ENCODE measurements around the gene NDUFV3. TPM values are rescaled to one million over a fixed set of nuclear protein-coding genes. Genes with fewer than 3 reads are reported as not detected.
"Not testable (repeated sequence)": the region's sequence is repeated elsewhere in the genome, so short reads cannot be mapped to it uniquely, and the experiment has no call there.

The NDUFV3 gene
- total RNA-seq, 1 experiment from 2014 or later = 29.8 TPM

- DNase-seq = no peak
- H3K9me3 Mint-ChIP-seq (ENCODE audit: low read depth, unreplicated experiment) = no peaks in the 10 kb centered on the region
- H3K4me3 Mint-ChIP-seq (ENCODE audit: low read depth, unreplicated experiment) = no peak overlapping the region
- CTCF ChIA-PET = no interaction called here
- peaks cover 8% of the 10 kb centered on the region for H3K4me1 Mint-ChIP-seq (ENCODE audit: low read depth, unreplicated experiment)
- intact Hi-C loops (cut with micrococcal nuclease; ENCODE audit: unreplicated experiment) = loop anchor here (5.0 kb wide), 1 partner anchor 50 kb away; no protein-coding TSS in a partner anchor
- no TSS peak for BruUV-seq (replicated peaks)
- no peaks in the 10 kb centered on the region for H3K27me3 Mint-ChIP-seq (ENCODE audit: unreplicated experiment)
- no peak overlapping the region for H3K27ac Mint-ChIP-seq (ENCODE audit: unreplicated experiment)
- peaks cover 8% of the 10 kb centered on the region for H3K36me3 Mint-ChIP-seq (ENCODE audit: insufficient read depth, unreplicated experiment)
- no peak for TF ChIP-seq CTCF (IDR thresholded peaks at IDR 0.05; ENCODE audit: unreplicated experiment)
Measured at GRCh38 chr21:42956824-42957630, 63.9 kb downstream of the NDUFV3 start.

GRCh38 chr21:42958122-42958521 is 65.0 kb downstream of the NDUFV3 start:
- H3K9me3 Mint-ChIP-seq (ENCODE audit: low read depth, unreplicated experiment); H3K27ac Mint-ChIP-seq (ENCODE audit: unreplicated experiment); BruUV-seq (replicated peaks); H3K36me3 Mint-ChIP-seq (ENCODE audit: insufficient read depth, unreplicated experiment); H3K4me1 Mint-ChIP-seq (ENCODE audit: low read depth, unreplicated experiment); H3K27me3 Mint-ChIP-seq (ENCODE audit: unreplicated experiment); CTCF ChIA-PET; H3K4me3 Mint-ChIP-seq (ENCODE audit: low read depth, unreplicated experiment); DNase-seq: not testable (repeated sequence)
- intact Hi-C loops (cut with micrococcal nuclease; ENCODE audit: unreplicated experiment) = loop anchor here (5.0 kb wide), 1 partner anchor 51 kb away; no protein-coding TSS in a partner anchor

GRCh38 chr21:42959728-42960127 is 66.6 kb downstream of the NDUFV3 start:
- no peak for TF ChIP-seq CTCF (IDR thresholded peaks at IDR 0.05; ENCODE audit: unreplicated experiment)
- H3K27ac Mint-ChIP-seq (ENCODE audit: unreplicated experiment) = no peak overlapping the region
- DNase-seq = no peak
- BruUV-seq (replicated peaks) = no TSS peak
- peaks cover 8% of the 10 kb centered on the region for H3K36me3 Mint-ChIP-seq (ENCODE audit: insufficient read depth, unreplicated experiment)
- H3K9me3 Mint-ChIP-seq (ENCODE audit: low read depth, unreplicated experiment) = no peaks in the 10 kb centered on the region
- peaks cover 6% of the 10 kb centered on the region for H3K4me1 Mint-ChIP-seq (ENCODE audit: low read depth, unreplicated experiment)
- H3K4me3 Mint-ChIP-seq (ENCODE audit: low read depth, unreplicated experiment) = no peak overlapping the region
- no peaks in the 10 kb centered on the region for H3K27me3 Mint-ChIP-seq (ENCODE audit: unreplicated experiment)
- intact Hi-C loops (cut with micrococcal nuclease; ENCODE audit: unreplicated experiment) = loop anchor here (5.0 kb wide), 1 partner anchor 52 kb away; no protein-coding TSS in a partner anchor
- CTCF ChIA-PET = no interaction called here

GRCh38 chr21:42962380-42963007 is 69.4 kb downstream of the NDUFV3 start:
- Mint-ChIP-seq H3K4me1 (ENCODE audit: low read depth, unreplicated experiment) (no peaks in the 10 kb centered on the region), H3K4me3 (ENCODE audit: low read depth, unreplicated experiment) (no peak overlapping the region), H3K9me3 (ENCODE audit: low read depth, unreplicated experiment) (no peaks in the 10 kb centered on the region), H3K36me3 (ENCODE audit: insufficient read depth, unreplicated experiment) (no peaks in the 10 kb centered on the region), H3K27me3 (ENCODE audit: unreplicated experiment) (no peaks in the 10 kb centered on the region), H3K27ac (ENCODE audit: unreplicated experiment) (no peak overlapping the region)
- TF ChIP-seq CTCF (IDR thresholded peaks at IDR 0.05; ENCODE audit: unreplicated experiment) = no peak
- intact Hi-C loops (cut with micrococcal nuclease; ENCODE audit: unreplicated experiment) = no loop called here
- DNase-seq = no peak
- BruUV-seq (replicated peaks) = no TSS peak
- CTCF ChIA-PET = interaction anchor here (0.7 kb wide), 1 partner anchor 18 kb away, joined by 3 read pairs; no protein-coding TSS in a partner anchor

Small RNAs within 50 kb of the gene (microRNA-seq; reads per million reads assigned to microRNA genes)
- gene MIR5692B = not detected

Other genes with a start within 250 kb of the NDUFV3 start
- gene PDE9A, start 239.7 kb upstream of the NDUFV3 start, total RNA-seq (2022) = 10.9 and 14.3 TPM in 2 replicates
- gene WDR4, start 13.8 kb upstream of the NDUFV3 start, total RNA-seq (2022) = 29.9 and 32.0 TPM in 2 replicates
- gene ERVH48-1, start 32.3 kb downstream of the NDUFV3 start, total RNA-seq (2022) = not detected in 2 replicates
- 8.0 and 10.1 TPM in 2 replicates for gene PKNOX1, start 81.3 kb downstream of the NDUFV3 start, total RNA-seq (2022)
- gene CBS, start 182.5 kb downstream of the NDUFV3 start, total RNA-seq (2022) = 109 and 124 TPM in 2 replicates
- gene U2AF1, start 214.3 kb downstream of the NDUFV3 start, total RNA-seq (2022) = 22.9 and 24.1 TPM in 2 replicates

Data from Calu3 (cell line).